GM23338 (cell line): ENCODE measurements around the gene TBX6. TPM values are rescaled to one million over a fixed set of nuclear protein-coding genes. Genes with fewer than 3 reads are reported as not detected.

Source experiments
- ATAC-seq: fragments of 200-7000 bp; cut with Tn5 transposase; 3 replicates; pipeline ENCODE4 v1.9.1; 2020
- DNase-seq: peaks from one replicate; pipeline ENCODE4 v3.0.0-alpha.2; 2015; ENCODE audit warnings: low spot score
- H2AFZ ChIP-seq: fragments of 200-600 bp; sonication (generic); 2 replicates; pipeline ENCODE4 v1.8.0; 2016; ENCODE audit warnings: antibody characterized with exemption, mild to moderate bottlenecking, moderate library complexity
- H3F3A ChIP-seq: fragments of 200-600 bp; sonication (generic); replicated peaks from 2 replicates; pipeline ENCODE4 v1.8.0; 2017; ENCODE audit warnings: antibody characterized with exemption, mixed run types, low read depth
- H3K27ac ChIP-seq: fragments of 200-600 bp; sonication (generic); 2 replicates; pipeline ENCODE4 v1.6.1; 2016; ENCODE audit warnings: low read depth
- H3K27me3 ChIP-seq: fragments of 200-600 bp; sonication (generic); 2 replicates; pipeline ENCODE4 v1.8.0; 2016; ENCODE audit warnings: mild to moderate bottlenecking, mixed run types, moderate library complexity; ENCODE audit not compliant: insufficient read depth
- H3K36me3 ChIP-seq: fragments of 200-600 bp; sonication (generic); 2 replicates; pipeline ENCODE4 v1.8.0; 2016; ENCODE audit warnings: mild to moderate bottlenecking; ENCODE audit not compliant: insufficient read depth
- H3K4me1 ChIP-seq: fragments of 200-600 bp; sonication (generic); 2 replicates; pipeline ENCODE4 v1.8.0; 2016; ENCODE audit warnings: mild to moderate bottlenecking, moderate library complexity; ENCODE audit not compliant: insufficient read depth
- H3K4me2 ChIP-seq: fragments of 200-600 bp; sonication (generic); 2 replicates; pipeline ENCODE4 v1.7.1; 2017; ENCODE audit warnings: mixed run types
- H3K4me3 ChIP-seq: fragments of 200-600 bp; sonication (generic); 2 replicates; pipeline ENCODE4 v1.6.1; 2016; ENCODE audit warnings: mixed run types
- H3K79me2 ChIP-seq: fragments of 200-600 bp; sonication (generic); replicated peaks from 2 replicates; pipeline ENCODE4 v1.8.0; 2017; ENCODE audit warnings: mild to moderate bottlenecking; ENCODE audit not compliant: insufficient read depth
- H3K9me2 ChIP-seq: fragments of 200-600 bp; sonication (generic); 2 replicates; pipeline ENCODE4 v1.8.0; 2017; ENCODE audit not compliant: insufficient read depth
- H4K20me1 ChIP-seq: fragments of 200-600 bp; sonication (generic); replicated peaks from 2 replicates; pipeline ENCODE4 v1.8.0; 2017; ENCODE audit warnings: mild to moderate bottlenecking; ENCODE audit not compliant: insufficient read depth
- H3K27ac Mint-ChIP-seq: 2 replicates; pipeline ENCODE4 v1.8.0; 2020; ENCODE audit warnings: inconsistent platforms, mild to moderate bottlenecking, moderate library complexity, mixed read lengths
- H3K27me3 Mint-ChIP-seq: 3 replicates; pipeline ENCODE4 v1.8.0; 2022; ENCODE audit warnings: low read depth, mild to moderate bottlenecking, moderate library complexity, mixed read lengths, inconsistent platforms; ENCODE audit not compliant: insufficient read depth, poor library complexity
- H3K36me3 Mint-ChIP-seq: 3 replicates; pipeline ENCODE4 v1.8.0; 2021; ENCODE audit warnings: low read depth, mild to moderate bottlenecking, inconsistent platforms, moderate library complexity, mixed read lengths
- H3K4me1 Mint-ChIP-seq: 3 replicates; pipeline ENCODE4 v1.8.0; 2020; ENCODE audit warnings: mild to moderate bottlenecking, inconsistent platforms, mixed read lengths
- H3K4me3 Mint-ChIP-seq: 3 replicates; pipeline ENCODE4 v1.8.0; 2021; ENCODE audit warnings: moderate library complexity, mild to moderate bottlenecking, inconsistent platforms, mixed read lengths
- H3K9me3 Mint-ChIP-seq: 3 replicates; pipeline ENCODE4 v1.8.0; 2020; ENCODE audit warnings: moderate library complexity, mild to moderate bottlenecking, inconsistent platforms, mixed read lengths
- POLR2AphosphoS5 ChIP-seq: IDR thresholded peaks from 2 replicates; pipeline ENCODE4 v1.6.1; 2016; ENCODE audit warnings: antibody characterized with exemption, low read depth
- REST ChIP-seq: IDR thresholded peaks from one replicate; pipeline ENCODE4 v1.6.1; 2018; ENCODE audit warnings: antibody characterized with exemption; ENCODE audit not compliant: unreplicated experiment
- ZNF331 ChIP-seq: fragments of 250-450 bp; sonication (Bioruptor Pico); IDR thresholded peaks from 2 replicates; pipeline ENCODE4 v1.5.0; 2020; ENCODE audit warnings: low read depth, mild to moderate bottlenecking, moderate library complexity
- polyA plus RNA-seq: library from polyadenylated mRNA; unstranded; fragments of >200 nt; fragmentation: Nextera tagmentation; extraction: Ambion mirVana; gene quantifications from 2 replicates; pipeline ENCODE4 v1.2.1, GENCODE V29; 2016
- total RNA-seq: library from RNA; depleted of rRNA; stranded (reverse); fragments of >200 nt; shearing (Covaris generic); gene quantifications from 2 replicates; pipeline ENCODE4 v1.2.3, GENCODE V29; 2014; rRNA removed

TBX6 gene
- total and polyA plus RNA-seq, 2 experiments from 2014 or later, result 1.1 to 2.4 TPM

GRCh38 chr16:30040221-30040620, 51.5 kb downstream of the TBX6 start:
- Mint-ChIP-seq H3K36me3 (no peaks in the 10 kb centered on the region), H3K27ac (no peak overlapping the region), H3K4me1 (no peaks in the 10 kb centered on the region), H3K4me3 (no peak overlapping the region), H3K27me3 (peaks cover 10% of the 10 kb centered on the region), H3K9me3 (peaks cover 3% of the 10 kb centered on the region; the same call in 1 of the 3 replicates)
- no peaks in the 10 kb centered on the region for H3K36me3 ChIP-seq
- TF ChIP-seq ZNF331, result no peak
- TF ChIP-seq REST, result no peak
- no peak for TF ChIP-seq POLR2AphosphoS5
- H3K27me3 ChIP-seq, result peaks cover 7% of the 10 kb centered on the region; the same call in 1 of the 2 replicates
- H3K9me2 ChIP-seq, result no peaks in the 10 kb centered on the region
- H3K27ac ChIP-seq, result no peak overlapping the region
- H3K79me2 ChIP-seq, result no peaks in the 10 kb centered on the region
- H4K20me1 ChIP-seq, result no peaks in the 10 kb centered on the region
- no peak overlapping the region for H2AFZ ChIP-seq
- DNase-seq, result no peak
- no peaks in the 10 kb centered on the region for H3K4me1 ChIP-seq
- H3K4me2 ChIP-seq, result no peak overlapping the region
- no peak for ATAC-seq
- no peak overlapping the region for H3K4me3 ChIP-seq
- 0 out of 2 replicates have a peak, but pooled peaks cover 3% of the 10 kb centered on the region for H3F3A ChIP-seq

Other genes with a start within 250 kb of the TBX6 start
- 60.0 and 78.1 TPM in 2 replicates for gene CDIPT, start 228.7 kb downstream of the TBX6 start, total RNA-seq
- 35.7 and 36.2 TPM in 2 replicates for gene CDIPT, start 228.7 kb downstream of the TBX6 start, polyA plus RNA-seq
- gene SEZ6L2, start 192.4 kb downstream of the TBX6 start, total RNA-seq, result 55.8 and 71.9 TPM in 2 replicates
- gene SEZ6L2, start 192.4 kb downstream of the TBX6 start, polyA plus RNA-seq, result 17.8 and 18.0 TPM in 2 replicates
- 11.3 and 20.6 TPM in 2 replicates for gene ASPHD1, start 191.4 kb downstream of the TBX6 start, total RNA-seq
- gene ASPHD1, start 191.4 kb downstream of the TBX6 start, polyA plus RNA-seq, result 12.4 and 15.5 TPM in 2 replicates
- 8.9 and 12.2 TPM in 2 replicates for gene KCTD13, start 165.7 kb downstream of the TBX6 start, total RNA-seq
- 8.7 and 10.1 TPM in 2 replicates for gene KCTD13, start 165.7 kb downstream of the TBX6 start, polyA plus RNA-seq
- gene TMEM219, start 129.8 kb downstream of the TBX6 start, total RNA-seq, result 39.2 and 50.0 TPM in 2 replicates
- gene TMEM219, start 129.8 kb downstream of the TBX6 start, polyA plus RNA-seq, result 81.5 and 82.3 TPM in 2 replicates
- gene TAOK2, start 118.1 kb downstream of the TBX6 start, total RNA-seq, result 36.5 and 45.2 TPM in 2 replicates
- 8.8 and 10.1 TPM in 2 replicates for gene TAOK2, start 118.1 kb downstream of the TBX6 start, polyA plus RNA-seq
- 10.4 and 13.4 TPM in 2 replicates for gene HIRIP3, start 96.3 kb downstream of the TBX6 start, total RNA-seq
- gene HIRIP3, start 96.3 kb downstream of the TBX6 start, polyA plus RNA-seq, result 18.5 and 19.1 TPM in 2 replicates
- 71.0 and 92.8 TPM in 2 replicates for gene INO80E, start 95.7 kb downstream of the TBX6 start, total RNA-seq
- gene INO80E, start 95.7 kb downstream of the TBX6 start, polyA plus RNA-seq, result 66.0 and 66.2 TPM in 2 replicates
- gene DOC2A, start 80.9 kb downstream of the TBX6 start, total RNA-seq, result 7.5 and 10.0 TPM in 2 replicates
- gene DOC2A, start 80.9 kb downstream of the TBX6 start, polyA plus RNA-seq, result 9.8 and 10.4 TPM in 2 replicates
- gene C16orf92, start 68.7 kb downstream of the TBX6 start, total RNA-seq, result not detected in 2 replicates
- 0.34 and 0.56 TPM in 2 replicates for gene C16orf92, start 68.7 kb downstream of the TBX6 start, polyA plus RNA-seq
- 28.2 and 37.4 TPM in 2 replicates for gene TLCD3B, start 60.7 kb downstream of the TBX6 start, total RNA-seq
- 14.2 and 16.3 TPM in 2 replicates for gene TLCD3B, start 60.7 kb downstream of the TBX6 start, polyA plus RNA-seq
- 1,113 and 1,306 TPM in 2 replicates for gene ALDOA, start 26.2 kb downstream of the TBX6 start, total RNA-seq
- 1,054 and 1,067 TPM in 2 replicates for gene ALDOA, start 26.2 kb downstream of the TBX6 start, polyA plus RNA-seq
- gene PPP4C, start 15.9 kb downstream of the TBX6 start, total RNA-seq, result 108 and 120 TPM in 2 replicates
- gene PPP4C, start 15.9 kb downstream of the TBX6 start, polyA plus RNA-seq, result 169 and 170 TPM in 2 replicates
- gene YPEL3, start 4.3 kb upstream of the TBX6 start, total RNA-seq, result 21.8 and 27.8 TPM in 2 replicates
- gene YPEL3, start 4.3 kb upstream of the TBX6 start, polyA plus RNA-seq, result 81.7 and 86.1 TPM in 2 replicates
- gene GDPD3, start 21.6 kb upstream of the TBX6 start, total RNA-seq, result 0.94 TPM in 1 of 2 replicates, not detected in the other
- gene GDPD3, start 21.6 kb upstream of the TBX6 start, polyA plus RNA-seq, result 1.1 and 1.4 TPM in 2 replicates
- gene MAPK3, start 31.3 kb upstream of the TBX6 start, total RNA-seq, result 14.5 and 22.4 TPM in 2 replicates
- gene MAPK3, start 31.3 kb upstream of the TBX6 start, polyA plus RNA-seq, result 17.9 and 19.7 TPM in 2 replicates
- 17.9 and 23.5 TPM in 2 replicates for gene CORO1A, start 91.7 kb upstream of the TBX6 start, total RNA-seq
- 10.2 and 13.8 TPM in 2 replicates for gene CORO1A, start 91.7 kb upstream of the TBX6 start, polyA plus RNA-seq
- 335 and 350 TPM in 2 replicates for gene BOLA2B, start 101.7 kb upstream of the TBX6 start, total RNA-seq
- 659 and 682 TPM in 2 replicates for gene BOLA2B, start 101.7 kb upstream of the TBX6 start, polyA plus RNA-seq
- gene SLX1A, start 102.0 kb upstream of the TBX6 start, total RNA-seq, result 27.3 and 29.5 TPM in 2 replicates
- 97.5 and 112 TPM in 2 replicates for gene SLX1A, start 102.0 kb upstream of the TBX6 start, polyA plus RNA-seq
- 2.8 and 11.2 TPM in 2 replicates for gene SULT1A3, start 107.3 kb upstream of the TBX6 start, total RNA-seq
- 17.4 and 19.5 TPM in 2 replicates for gene SULT1A3, start 107.3 kb upstream of the TBX6 start, polyA plus RNA-seq
- gene NPIPB13, start 156.6 kb upstream of the TBX6 start, total RNA-seq, result 2.2 and 7.6 TPM in 2 replicates
- 5.7 and 7.5 TPM in 2 replicates for gene NPIPB13, start 156.6 kb upstream of the TBX6 start, polyA plus RNA-seq